SK-N-SH (cell line): ENCODE results near the gene MLST8. TPM values are rescaled to one million over a fixed set of nuclear protein-coding genes. Genes with fewer than 3 reads are reported as not detected.
A peak's percentile ranks its signal among the peaks of the same experiment; 100 is the strongest.

ENCODE experiments used
- CTCF ChIA-PET: fragments of 300-600, 350-600 bp; formaldehyde crosslinking; extraction: SDS; loops from one replicate; lab custom pipeline; 2021; lab: Yijun Ruan, JAX
- POLR2A ChIA-PET: fragments of 350-600 bp; sonication (Branson Sonifier 250); formaldehyde crosslinking; extraction: SDS; loops from one replicate; lab custom pipeline; 2020; ENCODE audit warnings: antibody characterized with exemption, inconsistent platforms; lab: Yijun Ruan, JAX
- DNase-seq: peaks from one replicate; pipeline ENCODE4 v3.0.0; 2012
- H2AFZ ChIP-seq: fragments of 200-600 bp; sonication (generic); 2 replicates; pipeline ENCODE4 v1.8.1; 2016; ENCODE audit warnings: antibody characterized with exemption, mild to moderate bottlenecking, low read depth
- H3F3A ChIP-seq: fragments of 200-600 bp; sonication (generic); replicated peaks from 2 replicates; pipeline ENCODE3; 2016; ENCODE audit warnings: antibody characterized with exemption, mild to moderate bottlenecking; ENCODE audit not compliant: insufficient read depth
- H3K27ac ChIP-seq, 2 experiments: fragments of 200-500 bp in 1 of 2; fragments of 200-600 bp in 1 of 2; sonication (Bioruptor generic) in 1 of 2; sonication (generic), shearing (Covaris generic) in 1 of 2; 2 replicates each; pipeline versions ENCODE4 v1.5.1 to v1.6.1; 2014 to 2016; ENCODE audit warnings: low read depth in 2 of 2, inconsistent platforms in 1 of 2, low read length in 1 of 2, mild to moderate bottlenecking in 1 of 2, mixed read lengths in 1 of 2
- H3K27me3 ChIP-seq: fragments of 200-600 bp; sonication (generic), shearing (Covaris generic); 2 replicates; pipeline ENCODE4 v1.6.1; 2016; ENCODE audit warnings: mixed run types; ENCODE audit not compliant: insufficient read depth
- H3K36me3 ChIP-seq, 2 experiments: fragments of 200-500 bp in 1 of 2; fragments of 200-600 bp in 1 of 2; sonication (Bioruptor generic) in 1 of 2; sonication (generic) in 1 of 2; replicated peaks in 1 of 2; 2 replicates each; pipeline versions ENCODE3 to v1.5.1; 2014 to 2016; ENCODE audit warnings: low read length in 1 of 2, mild to moderate bottlenecking in 1 of 2; ENCODE audit not compliant: insufficient read depth in 2 of 2, control insufficient read depth in 1 of 2
- H3K4me1 ChIP-seq, 2 experiments: fragments of 200-500 bp in 1 of 2; fragments of 200-600 bp in 1 of 2; sonication (Bioruptor generic) in 1 of 2; sonication (generic), shearing (Covaris generic) in 1 of 2; 2 replicates each; pipeline versions ENCODE4 v1.5.1 to v1.6.1; 2014 to 2016; ENCODE audit warnings: low read depth in 1 of 2, low read length in 1 of 2, mixed run types in 1 of 2; ENCODE audit not compliant: insufficient read depth in 2 of 2, control insufficient read depth in 1 of 2
- H3K4me2 ChIP-seq: fragments of 200-600 bp; sonication (generic), shearing (Covaris generic); 2 replicates; pipeline ENCODE4 v1.6.1; 2017; ENCODE audit warnings: mixed run types
- H3K4me3 ChIP-seq, 2 experiments: fragments of 200-500 bp in 1 of 2; fragments of 200-600 bp in 1 of 2; sonication (Bioruptor generic) in 1 of 2; sonication (generic), shearing (Covaris generic) in 1 of 2; 2 replicates each; pipeline versions ENCODE4 v1.5.1 to v1.8.1; 2014 to 2016; ENCODE audit warnings: low read depth in 2 of 2, inconsistent platforms in 1 of 2, low read length in 1 of 2, mild to moderate bottlenecking in 1 of 2, mixed read lengths in 1 of 2, moderate library complexity in 1 of 2
- H3K79me2 ChIP-seq: fragments of 200-600 bp; sonication (generic); 2 replicates; pipeline ENCODE4 v1.8.1; 2017; ENCODE audit warnings: mild to moderate bottlenecking; ENCODE audit not compliant: insufficient read depth
- H3K9ac ChIP-seq: fragments of 200-600 bp; sonication (generic); 2 replicates; pipeline ENCODE4 v1.6.1; 2017; ENCODE audit warnings: mixed run types
- H3K9me2 ChIP-seq: fragments of 200-600 bp; sonication (generic); 2 replicates; pipeline ENCODE4 v1.6.1; 2017; ENCODE audit warnings: mixed run types
- H3K9me3 ChIP-seq: fragments of 200-600 bp; sonication (generic); 2 replicates; pipeline ENCODE4 v1.6.1; 2017; ENCODE audit warnings: mixed run types, mild to moderate bottlenecking, moderate library complexity
- H4K20me1 ChIP-seq: fragments of 200-600 bp; sonication (generic); 2 replicates; pipeline ENCODE4 v1.6.1; 2017; ENCODE audit warnings: mild to moderate bottlenecking, mixed run types; ENCODE audit not compliant: insufficient read depth
- EZH2phosphoT487 ChIP-seq: fragments of 200-600 bp; sonication (generic); IDR thresholded peaks from 2 replicates; pipeline ENCODE4 v1.6.1; 2017; ENCODE audit warnings: low read depth, mixed run types, mild to moderate bottlenecking, antibody characterized with exemption, moderate library complexity, borderline replicate concordance
- FOSL2 ChIP-seq: IDR thresholded peaks from 2 replicates; pipeline ENCODE4 v1.4.0; 2012; ENCODE audit warnings: low read depth, mild to moderate bottlenecking, moderate library complexity, borderline replicate concordance
- FOXM1 ChIP-seq: IDR thresholded peaks from 2 replicates; pipeline ENCODE4 v1.4.0; 2012; ENCODE audit warnings: low read depth, mild to moderate bottlenecking
- GATA2 ChIP-seq: sonication (generic); formaldehyde crosslinking; IDR thresholded peaks from 2 replicates; pipeline ENCODE4 v1.5.0; 2020; ENCODE audit warnings: mild to moderate bottlenecking, missing genetic modification reagents
- JUND ChIP-seq: IDR thresholded peaks from 2 replicates; pipeline ENCODE4 v1.4.0; 2012
- MEF2A ChIP-seq: IDR thresholded peaks from 2 replicates; pipeline ENCODE4 v1.4.0; 2012; ENCODE audit warnings: low read depth, borderline replicate concordance
- MXI1 ChIP-seq: IDR thresholded peaks from 2 replicates; pipeline ENCODE4 v1.6.1; 2012; ENCODE audit warnings: mild to moderate bottlenecking, low read depth, low read length, improper control_type of control experiment
- NFIC ChIP-seq: IDR thresholded peaks from 2 replicates; pipeline ENCODE4 v1.4.0; 2012; ENCODE audit warnings: borderline replicate concordance
- NRF1 ChIP-seq: IDR thresholded peaks from 2 replicates; pipeline ENCODE4 v1.6.1; 2012; ENCODE audit warnings: low read depth, mild to moderate bottlenecking, low read length
- PBX3 ChIP-seq: IDR thresholded peaks from 2 replicates; pipeline ENCODE4; 2012
- RCOR1 ChIP-seq: fragments of 150-350 bp; IDR thresholded peaks from 2 replicates; pipeline ENCODE4 v1.6.1; 2017; ENCODE audit warnings: antibody characterized with exemption, low read length
- REST ChIP-seq: IDR thresholded peaks from 2 replicates; pipeline ENCODE4 v1.6.1; 2012; ENCODE audit warnings: mild to moderate bottlenecking, low read depth, low read length, moderate library complexity
- RXRA ChIP-seq: IDR thresholded peaks from 2 replicates; pipeline ENCODE4 v1.4.0; 2012; ENCODE audit warnings: low read depth, mild to moderate bottlenecking, borderline replicate concordance
- TEAD4 ChIP-seq: IDR thresholded peaks from 2 replicates; pipeline ENCODE4 v1.4.0; 2012; ENCODE audit warnings: mild to moderate bottlenecking, borderline replicate concordance; ENCODE audit not compliant: insufficient read depth
- USF2 ChIP-seq: fragments of 150-350 bp; IDR thresholded peaks from 2 replicates; pipeline ENCODE4 v1.6.1; 2017; ENCODE audit warnings: antibody characterized with exemption, low read length, low read depth, borderline replicate concordance
- YY1 ChIP-seq: IDR thresholded peaks from 2 replicates; pipeline ENCODE4 v1.4.0; 2012; ENCODE audit warnings: low read depth, mild to moderate bottlenecking
- WGBS: methylation state at CpG from one replicate; pipeline ENCODE4 v1.1.6; 2017; ENCODE audit warnings: low lambda C conversion rate; 5-methylcytosine and 5-hydroxymethylcytosine counted together
- polyA plus RNA-seq, 3 experiments: library from polyadenylated mRNA; depleted of rRNA; stranded (reverse); fragments of >200 nt; gene quantifications; 2 replicates each; pipeline ENCODE4 v1.2.3, GENCODE V29; 2012

The MLST8 gene
- polyA plus RNA-seq, 1 of the 3 experiments (the other 2 are of a cell fraction) = 85.4 TPM

- TF ChIP-seq TEAD4 = no peak
- no peak for TF ChIP-seq RXRA
- TF ChIP-seq YY1 = no peak
- no peak for TF ChIP-seq FOXM1
- TF ChIP-seq EZH2phosphoT487 = no peak
- no peak for TF ChIP-seq FOSL2
- no peak for TF ChIP-seq NRF1
- no peak for TF ChIP-seq MXI1
- no peak for TF ChIP-seq USF2
- TF ChIP-seq JUND = no peak
- TF ChIP-seq REST = no peak
- no peak for TF ChIP-seq PBX3
- TF ChIP-seq NFIC = no peak
- TF ChIP-seq RCOR1 = no peak
- TF ChIP-seq GATA2 = no peak
- no peak for TF ChIP-seq MEF2A
- H3K9me3 ChIP-seq = no peaks in the 10 kb centered on the region
- peaks cover 0 to 23% of the 10 kb centered on the region in 2 experiments; a peak in 2 of 4 replicates for H3K4me1 ChIP-seq
- no peaks in the 10 kb centered on the region for H3K9me2 ChIP-seq
- no peak overlapping the region for H2AFZ ChIP-seq
- peak overlapping the region; percentile 85 for H3K4me2 ChIP-seq
- peaks cover 6% of the 10 kb centered on the region for H3F3A ChIP-seq
- CTCF ChIA-PET = interaction anchor here (1.1 to 4.9 kb wide), 3 partner anchors 12 to 53 kb away, joined by 3 to 19 read pairs (median 6); partner anchors contain the start of gene ECI1
- no peaks in the 10 kb centered on the region for H4K20me1 ChIP-seq
- peak overlapping the region in 1 of 2 experiments; percentile 97; a peak in 1 of 4 replicates for H3K27ac ChIP-seq
- POLR2A ChIA-PET = interaction anchor here (0.6 to 1.7 kb wide), 3 partner anchors 9 to 58 kb away, joined by 3 to 5 read pairs (median 3); partner anchors contain the start of genes RAB26 and TRAF7
- peaks cover 16% of the 10 kb centered on the region; the same call in 1 of the 2 replicates for H3K79me2 ChIP-seq
- H3K9ac ChIP-seq = peak overlapping the region; percentile 94
- peaks cover 0 to 28% of the 10 kb centered on the region in 2 experiments for H3K36me3 ChIP-seq
- H3K4me3 ChIP-seq = peak overlapping the region; percentile 75 to 76
- 64% methylated on average over 4 of the region's 18 CpGs for WGBS
- no peaks in the 10 kb centered on the region for H3K27me3 ChIP-seq
- DNase-seq = no peak
These were observed 1.1 kb downstream of the MLST8 start for GRCh38 chr16:2206420-2206779.
